GM21367 (cell line): ENCODE data around the gene PARD3B.

Experiments
- ATAC-seq: cut with Tn5 transposase; IDR thresholded peaks from one replicate; pipeline ENCODE4 v1.9.1; 2021; ENCODE audit not compliant: unreplicated experiment

The PARD3B gene

DNA sequence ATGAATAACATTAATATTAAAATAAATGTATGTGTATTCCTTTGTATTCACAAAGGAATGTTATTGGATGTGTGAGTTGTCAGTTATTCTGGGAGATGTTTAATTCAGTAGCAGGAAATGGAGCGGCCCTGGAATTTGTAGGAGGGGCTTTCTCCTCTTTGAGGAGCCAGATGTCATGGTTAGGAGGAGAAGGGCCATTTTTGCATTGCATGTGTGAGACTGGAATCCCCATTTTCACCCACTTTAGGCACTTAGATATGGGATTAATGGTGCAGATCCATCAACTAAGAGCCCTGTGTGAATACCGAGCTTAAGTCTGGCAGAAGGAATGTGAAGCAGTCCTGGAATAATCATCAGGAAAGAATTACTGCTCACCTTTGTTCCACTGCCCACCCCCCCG is 439.2 kb downstream of the PARD3B start:
- no peak for ATAC-seq

DNA sequence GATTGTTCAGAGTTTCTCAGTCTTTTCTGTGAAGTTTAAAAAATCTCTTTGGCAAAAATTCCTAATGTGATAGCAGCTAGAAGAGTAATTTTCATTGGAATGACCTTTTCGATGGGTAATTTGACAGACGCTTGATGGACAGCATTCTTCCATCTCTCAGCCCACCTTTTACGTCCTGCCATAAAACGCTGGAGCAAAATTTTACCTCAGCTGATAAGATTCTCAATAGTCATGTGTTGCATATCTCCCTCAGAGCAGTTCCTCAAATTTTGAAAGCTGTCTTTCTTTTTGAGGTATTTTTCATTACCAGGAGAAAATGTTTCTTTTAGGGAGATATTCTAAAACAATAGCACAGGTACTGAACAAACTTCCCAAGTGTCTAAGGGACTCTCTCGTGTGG is 441.4 kb downstream of the PARD3B start:
- no peak for ATAC-seq

DNA sequence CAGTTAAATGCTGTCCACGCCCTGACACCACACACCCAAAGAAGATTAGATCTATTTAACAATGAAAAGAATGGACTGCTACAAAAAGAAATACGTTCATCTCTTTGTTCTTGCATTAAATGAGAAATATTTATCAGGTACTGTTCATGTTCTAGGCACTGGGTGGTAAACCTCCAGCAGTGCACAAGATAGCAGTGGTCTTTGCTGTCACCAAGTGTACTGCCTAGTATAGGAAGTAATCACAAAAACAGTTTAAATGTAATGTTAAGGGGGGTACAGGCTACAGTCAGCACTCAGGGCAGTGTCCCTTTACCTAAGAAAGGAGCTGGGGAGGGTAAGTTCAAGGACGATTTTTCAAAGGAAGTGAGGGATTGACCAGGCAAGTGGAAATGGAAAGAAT is 443.6 kb downstream of the PARD3B start:
- ATAC-seq = no peak

DNA sequence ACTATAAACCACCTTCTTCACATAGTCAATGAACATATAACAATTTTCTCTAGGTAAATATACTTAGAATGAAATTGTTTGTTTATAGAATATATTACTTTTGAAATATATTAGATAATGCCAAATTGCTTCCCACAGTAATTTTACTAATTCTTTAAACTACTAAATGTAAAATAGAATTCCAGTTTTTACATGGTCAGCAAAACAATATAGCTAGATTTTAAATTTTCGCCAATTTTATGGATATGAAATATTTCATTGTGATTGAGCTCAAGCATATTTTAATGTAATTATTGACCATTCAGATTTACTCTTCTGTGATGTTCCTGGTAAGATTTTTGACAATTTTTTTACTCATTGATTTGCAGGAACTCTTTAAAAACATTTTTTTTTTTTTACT is 444.6 kb downstream of the PARD3B start:
- no peak for ATAC-seq

DNA sequence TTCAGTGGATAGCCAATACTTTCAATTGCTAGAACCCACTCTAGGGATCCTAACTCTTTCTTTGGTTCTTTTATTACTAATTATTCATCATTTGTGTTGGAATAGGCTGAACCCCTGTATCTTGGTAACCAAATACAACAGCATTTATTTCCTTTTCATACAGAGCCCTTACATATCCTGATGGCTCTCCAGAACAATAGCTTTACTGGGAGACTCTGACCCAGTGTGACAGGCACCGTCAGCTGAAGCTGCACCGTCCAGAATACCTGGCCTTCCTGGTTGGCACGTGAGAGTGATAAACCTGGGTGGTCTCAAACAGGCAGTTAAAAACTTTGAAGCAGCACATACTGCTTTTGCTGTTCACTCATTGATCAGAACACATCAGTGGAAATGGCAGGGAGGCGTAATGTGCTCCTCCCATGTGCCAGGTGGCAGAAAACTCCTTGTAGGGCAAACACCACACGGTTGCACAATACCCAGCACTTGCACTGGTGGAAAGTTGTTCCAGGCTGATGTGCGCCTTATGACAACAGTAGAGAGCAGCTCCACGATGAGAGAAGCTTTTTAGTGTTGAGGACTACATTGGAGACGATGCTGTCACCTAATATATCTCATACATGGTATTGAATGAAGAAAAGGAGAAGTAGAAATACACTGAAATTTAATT is 456.2 kb downstream of the PARD3B start:
- ATAC-seq = no peak

DNA sequence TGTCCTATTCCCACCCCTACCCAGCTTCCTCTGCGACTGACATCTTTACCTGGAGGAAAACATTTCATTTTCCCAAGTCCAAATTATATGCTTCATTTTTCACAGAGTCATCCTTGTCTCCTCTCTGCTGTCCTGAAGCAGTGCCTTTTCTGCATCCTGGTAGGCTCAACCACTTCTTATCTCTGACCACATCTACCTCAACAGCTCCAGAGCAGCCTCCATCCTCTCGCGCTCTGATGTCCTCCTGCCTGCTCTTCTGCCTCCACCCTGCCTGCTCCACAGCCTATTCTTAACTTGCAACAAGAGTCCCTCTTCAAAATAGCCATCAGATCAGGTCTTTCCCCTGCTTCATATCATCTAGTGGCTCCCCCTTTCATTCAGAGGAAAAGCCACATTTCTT is 457.1 kb downstream of the PARD3B start:
- ATAC-seq = no peak

DNA sequence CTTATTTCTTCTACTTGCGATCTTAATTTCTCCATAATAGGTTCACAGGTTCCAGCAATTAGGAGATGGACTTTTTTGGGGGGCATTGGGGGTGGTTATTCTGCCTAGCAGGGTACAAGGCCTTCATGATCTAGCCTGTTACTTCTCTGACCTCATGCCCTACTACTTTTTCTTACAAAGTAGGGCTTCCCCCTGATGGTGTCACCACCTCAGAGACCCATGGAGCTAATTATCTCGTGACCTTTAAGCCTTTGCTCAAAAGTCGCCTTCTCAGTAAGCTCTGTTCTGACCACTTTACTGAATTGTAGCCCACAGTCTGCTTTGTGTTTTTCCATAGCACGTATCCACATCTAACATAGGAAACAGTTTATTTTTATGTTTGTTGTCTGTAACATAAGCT is 458.0 kb downstream of the PARD3B start:
- ATAC-seq = no peak

DNA sequence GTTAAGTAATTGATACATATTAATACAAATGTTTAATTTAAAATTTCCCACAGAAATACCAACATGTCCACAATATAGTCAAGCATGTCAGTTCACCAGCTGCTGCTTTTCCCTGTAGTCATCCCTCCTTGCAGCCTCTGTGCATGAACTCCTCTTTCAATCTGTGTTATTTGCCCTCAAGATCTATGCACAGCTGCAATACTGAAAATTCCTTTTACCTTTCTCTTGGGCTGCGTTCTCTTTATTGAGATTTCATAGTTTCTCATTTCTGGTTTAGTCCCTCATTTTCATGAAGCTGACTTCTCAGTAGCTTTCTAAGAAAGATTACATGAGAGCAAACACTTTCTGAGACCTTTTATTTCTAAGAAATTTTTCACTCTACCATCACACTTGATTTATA is 464.9 kb downstream of the PARD3B start:
- ATAC-seq = no peak

DNA sequence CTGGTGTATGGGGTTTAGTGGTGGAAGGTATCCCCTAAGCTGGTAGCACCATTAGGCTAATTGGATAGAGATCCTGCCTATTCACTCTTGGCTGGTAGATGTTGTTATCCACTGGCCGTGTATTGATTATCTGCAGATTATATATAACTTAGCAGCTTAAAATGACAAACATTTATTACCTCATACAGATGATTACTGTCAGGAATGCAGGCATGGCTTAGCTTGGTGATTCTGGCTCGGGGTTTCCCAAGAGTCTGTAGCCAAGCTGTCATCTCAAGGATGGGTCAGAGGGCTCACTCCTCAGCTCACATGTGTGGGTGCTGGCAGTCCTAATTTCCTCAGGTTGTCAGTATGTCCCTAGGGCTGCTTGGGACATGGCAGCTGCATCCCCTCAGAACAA is 465.8 kb downstream of the PARD3B start:
- no peak for ATAC-seq

DNA sequence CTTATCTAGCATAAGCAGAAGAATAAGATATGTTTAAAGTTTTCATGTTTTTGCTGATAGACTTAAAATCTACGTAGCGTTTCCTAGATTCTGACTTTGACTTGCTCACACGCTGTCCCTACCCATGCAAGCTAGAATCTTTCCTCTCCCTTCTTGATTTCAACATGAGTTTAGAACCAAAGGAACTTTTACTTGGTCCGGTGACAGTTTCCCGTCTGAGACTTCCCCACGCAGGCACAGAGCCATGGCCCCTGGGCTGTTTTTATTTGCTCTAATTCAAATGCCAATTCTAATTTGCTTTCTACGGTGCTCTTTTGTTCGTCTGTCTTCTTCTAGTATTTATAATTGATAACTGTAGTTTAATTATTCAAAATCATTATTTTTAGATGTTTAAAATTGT is 467.7 kb downstream of the PARD3B start:
- ATAC-seq = no peak

DNA sequence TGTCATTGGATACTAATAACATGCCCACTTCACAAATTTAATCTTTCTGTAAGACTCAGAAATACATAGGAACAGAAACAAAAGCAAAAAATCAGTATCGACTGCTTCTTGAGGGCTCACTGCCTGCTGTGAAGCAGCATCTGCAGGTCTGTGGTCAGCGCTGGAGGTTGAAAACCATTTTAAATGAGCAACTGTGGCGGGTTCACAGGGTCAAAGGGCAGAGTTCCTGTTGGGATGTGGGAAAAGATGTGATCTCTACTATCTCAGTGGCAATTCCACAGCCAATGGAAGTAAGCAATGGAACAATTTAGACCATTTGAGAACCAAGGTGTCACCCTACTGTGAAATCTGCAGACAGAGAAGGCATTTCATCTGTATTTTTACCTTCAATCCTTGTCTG is 468.3 kb downstream of the PARD3B start:
- no peak for ATAC-seq

DNA sequence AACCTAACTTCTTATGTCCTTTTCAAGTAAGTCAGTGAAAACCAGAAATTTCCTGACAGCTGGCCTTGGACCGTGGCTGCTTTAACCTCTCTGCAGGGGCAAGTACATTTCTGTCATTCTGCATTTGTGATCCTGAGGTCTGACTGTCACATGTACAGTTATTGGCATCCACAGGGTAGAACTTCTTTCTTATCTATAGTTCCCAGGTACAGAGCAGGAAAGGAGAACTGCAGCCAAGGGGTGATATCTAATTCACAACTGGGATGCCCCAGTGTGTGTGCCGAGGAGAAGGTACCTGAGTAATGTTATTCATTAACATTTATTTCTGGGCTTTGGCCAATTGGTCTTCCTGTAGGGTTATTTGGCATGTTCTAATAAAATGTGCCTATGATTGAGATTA is 468.9 kb downstream of the PARD3B start:
- no peak for ATAC-seq

DNA sequence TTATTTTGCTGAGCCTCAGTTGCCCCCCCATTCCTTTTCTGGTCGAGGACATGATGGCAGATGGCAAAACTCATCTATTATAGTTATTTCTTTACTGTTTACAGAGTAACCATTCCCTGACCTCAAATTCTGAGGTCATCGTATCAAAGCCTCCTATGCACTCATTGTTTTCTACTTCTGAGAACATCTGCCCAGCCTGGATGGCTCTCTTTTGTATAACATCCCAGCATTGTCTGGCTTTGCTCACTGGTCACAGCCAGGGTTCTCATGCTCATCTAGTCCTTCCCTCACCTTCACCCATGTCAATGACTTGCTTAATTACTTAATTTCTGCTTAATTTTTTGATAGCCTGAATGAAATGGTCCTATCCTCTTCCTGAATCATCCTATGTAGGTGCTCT is 472.1 kb downstream of the PARD3B start:
- ATAC-seq = no peak

DNA sequence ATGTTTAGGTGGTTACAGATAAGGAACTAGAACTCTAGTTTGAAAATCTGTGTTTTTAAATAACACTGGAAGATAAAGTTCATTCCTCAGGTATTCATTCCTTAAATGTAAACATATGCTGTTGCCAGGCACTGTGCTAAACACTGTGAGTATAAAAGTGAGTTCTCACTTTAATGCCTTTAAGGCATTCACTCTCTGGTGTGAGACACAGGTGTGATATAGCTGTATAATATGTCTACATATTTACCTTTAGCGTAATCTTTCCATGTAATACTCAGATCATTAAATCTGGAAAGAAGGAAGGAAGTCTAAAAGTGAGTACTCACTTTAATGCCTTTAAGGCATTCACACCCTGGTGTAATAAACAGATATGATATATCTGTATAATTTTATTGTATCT is 472.6 kb downstream of the PARD3B start:
- ATAC-seq = no peak

DNA sequence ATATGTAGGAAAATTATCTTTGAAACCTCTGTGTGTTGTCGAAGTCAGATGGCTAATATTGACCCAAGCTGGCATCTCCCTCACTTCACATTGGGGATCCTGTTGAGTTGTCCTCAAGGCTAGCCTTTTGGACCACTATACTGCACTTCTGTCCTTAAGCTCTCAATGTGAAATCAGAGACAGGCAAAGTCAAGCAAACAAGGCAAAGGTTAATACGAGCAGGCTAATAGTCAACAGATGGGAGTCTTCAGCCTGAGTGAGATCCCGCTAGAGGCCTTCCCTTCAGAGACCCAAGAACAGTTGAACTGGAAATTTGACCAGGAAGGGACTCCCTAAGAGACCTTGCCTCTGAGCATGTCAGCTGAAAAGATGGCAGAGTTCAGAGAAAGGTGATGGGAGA is 475.4 kb downstream of the PARD3B start:
- no peak for ATAC-seq

DNA sequence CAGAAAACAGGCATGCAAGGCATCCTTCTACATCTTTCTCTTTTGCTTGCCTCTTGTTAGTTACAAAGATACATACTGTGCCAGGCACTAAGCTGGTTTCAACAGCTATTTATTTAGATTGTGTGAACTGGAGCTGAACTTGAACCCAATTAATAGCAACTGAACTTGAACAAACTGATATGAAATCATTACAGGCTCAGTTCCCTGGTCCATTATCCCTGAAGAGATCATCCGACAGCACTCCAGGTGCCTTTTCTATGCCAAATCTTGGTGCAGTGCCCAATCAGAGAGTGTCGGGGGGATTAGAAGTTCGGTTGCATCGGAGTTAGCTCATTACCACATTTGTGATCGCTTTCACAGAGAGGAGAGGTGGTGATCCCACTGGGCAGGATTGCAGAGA is 477.6 kb downstream of the PARD3B start:
- ATAC-seq = no peak

DNA sequence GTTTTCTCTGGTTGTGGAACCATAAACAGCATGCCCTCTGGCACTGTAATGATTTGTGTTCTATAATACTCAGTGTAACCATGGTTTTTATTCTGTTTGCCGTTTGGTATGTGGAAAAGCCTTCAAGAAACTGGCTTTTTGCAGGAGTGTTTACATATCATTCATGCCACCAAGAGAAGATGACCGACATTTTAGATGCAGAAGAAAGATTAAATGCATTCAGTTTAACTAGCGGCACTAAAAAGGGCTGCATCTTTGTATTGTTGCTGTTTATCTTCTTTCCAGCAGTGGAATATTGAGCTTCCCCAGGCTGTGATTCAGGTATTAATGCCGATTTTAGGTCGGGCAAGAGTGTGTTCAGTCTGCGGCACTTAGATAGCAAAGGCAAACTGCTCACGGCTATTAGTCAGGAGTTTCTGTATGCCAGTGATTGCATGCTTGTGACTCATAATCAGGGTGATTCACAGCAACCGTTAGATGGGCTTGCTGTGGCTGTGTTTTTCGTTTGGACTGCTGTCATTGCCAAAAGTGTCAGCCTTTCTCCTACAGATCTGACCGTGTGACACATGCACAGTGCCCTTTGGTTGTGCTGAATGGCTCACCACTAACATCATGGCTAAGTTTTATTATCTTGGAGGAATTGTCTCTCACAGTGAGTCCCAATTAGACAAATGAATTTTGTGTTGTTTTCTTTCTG is 479.7 kb downstream of the PARD3B start:
- no peak for ATAC-seq

DNA sequence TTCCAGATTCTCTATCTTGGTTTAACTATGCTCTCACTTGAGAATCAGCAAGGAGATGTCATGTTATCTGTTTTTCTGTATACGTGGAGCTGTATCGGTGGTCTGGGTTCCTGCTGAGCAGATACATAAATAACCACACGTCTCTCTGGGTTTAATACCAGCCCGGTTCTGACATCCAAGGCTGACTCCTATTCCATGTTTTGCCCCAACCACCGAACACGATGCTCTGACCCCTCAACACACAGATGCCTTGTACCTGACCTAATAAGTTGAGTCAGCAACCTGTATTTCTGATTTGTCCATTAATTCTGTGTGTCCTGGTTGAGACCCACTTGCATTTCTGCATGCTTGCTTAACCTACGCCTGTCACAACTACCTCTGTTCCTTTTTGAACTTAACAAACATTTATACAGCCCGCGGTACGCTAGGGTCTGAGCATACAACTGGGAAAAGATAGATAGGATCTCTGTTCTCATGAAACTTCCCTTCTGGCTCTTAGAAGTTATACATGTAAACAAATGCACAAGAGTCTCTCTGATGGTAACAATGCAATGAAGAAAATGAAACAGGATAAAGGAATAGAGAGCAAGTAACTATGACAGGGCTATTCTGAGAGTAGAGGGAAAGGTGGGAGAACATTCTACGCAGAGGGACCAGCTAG is 480.4 kb downstream of the PARD3B start:
- no peak for ATAC-seq

DNA sequence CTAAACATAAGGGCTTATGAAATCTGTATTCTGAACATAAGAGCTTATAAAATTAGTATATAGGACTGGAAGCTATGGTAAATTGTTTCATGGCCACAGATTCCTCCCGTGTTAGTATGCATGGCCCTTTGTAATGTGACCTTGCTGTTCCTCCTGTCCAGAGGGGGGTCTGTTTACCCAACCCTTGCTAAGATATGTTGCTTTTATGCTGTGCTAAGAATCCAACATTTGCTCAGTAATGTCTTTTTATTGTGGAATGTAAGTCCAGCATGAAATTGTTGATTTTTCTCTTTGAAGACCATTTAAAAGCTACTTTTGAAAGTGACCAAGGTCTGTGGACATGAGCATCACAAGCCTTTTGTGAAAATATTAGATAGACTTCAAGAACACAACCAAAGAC is 485.4 kb downstream of the PARD3B start:
- ATAC-seq = no peak

DNA sequence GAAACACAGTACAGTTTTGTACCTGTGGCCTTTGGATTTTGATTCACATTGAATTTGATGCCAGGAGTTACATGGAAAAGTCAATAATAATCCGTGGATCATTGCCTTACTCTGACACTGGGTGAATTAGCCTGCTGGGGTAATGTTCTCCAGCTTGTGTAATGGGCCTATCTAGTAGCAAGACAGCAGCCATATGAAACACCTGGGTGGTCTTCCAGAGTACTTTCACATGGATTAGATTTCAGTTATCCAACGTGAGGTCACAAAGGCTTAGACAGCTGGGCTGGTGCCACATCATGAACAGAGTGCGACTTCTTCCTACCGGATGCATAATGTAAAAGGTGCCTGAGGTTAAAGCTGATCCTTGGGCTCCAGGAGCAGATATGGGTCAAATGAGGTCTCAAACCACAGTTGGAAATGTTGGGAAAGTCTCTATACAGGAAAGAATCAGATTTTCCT is 486.8 kb downstream of the PARD3B start:
- no peak for ATAC-seq

DNA sequence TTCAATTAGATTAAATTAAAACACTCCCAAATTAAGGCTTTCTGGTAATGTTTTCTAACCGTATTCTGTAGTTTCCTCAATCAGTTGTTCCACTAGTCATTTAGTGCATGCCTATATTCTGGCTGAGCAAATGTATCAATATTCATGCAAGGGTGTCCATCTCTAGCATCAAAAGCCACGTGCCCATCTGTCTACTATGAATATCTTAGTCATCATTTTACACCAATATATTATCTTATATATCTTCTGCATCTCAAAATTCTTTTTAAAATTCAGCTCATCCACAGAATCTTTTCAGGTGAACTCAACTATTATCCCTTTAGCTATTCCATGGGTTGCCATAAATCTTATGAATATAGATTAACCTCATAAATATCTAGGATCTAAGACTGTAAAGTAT is 488.2 kb downstream of the PARD3B start:
- ATAC-seq = no peak

DNA sequence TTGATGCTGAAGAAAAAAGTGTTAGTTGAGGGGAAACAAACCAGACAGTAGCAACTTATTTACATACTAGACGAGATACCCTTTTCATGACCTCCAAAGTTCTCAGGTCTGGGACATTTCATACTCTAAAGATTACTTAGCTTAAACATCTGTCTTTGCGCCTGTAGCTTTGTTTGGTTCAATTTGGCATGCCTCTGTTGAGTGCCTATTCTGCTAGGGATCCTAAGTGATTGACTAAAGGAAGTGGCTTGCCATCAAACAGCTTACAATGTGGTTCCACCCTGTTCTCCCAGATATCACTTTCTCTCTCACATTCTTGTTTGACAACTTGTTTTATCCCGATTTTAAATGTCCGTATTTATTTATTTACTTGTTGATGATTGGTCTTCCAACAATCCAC is 488.8 kb downstream of the PARD3B start:
- ATAC-seq = no peak
